ENCODE data around the gene CCDC57. TPM values are rescaled to one million over a fixed set of nuclear protein-coding genes. Genes with fewer than 3 reads are reported as not detected.

CCDC57 gene
- total and polyA plus RNA-seq, 9 of the 15 experiments (the other 6 are each of a cell fraction or from before 2014, with no cell fraction given): 0.83 to 36.2 (median 13.6) TPM

DNA sequence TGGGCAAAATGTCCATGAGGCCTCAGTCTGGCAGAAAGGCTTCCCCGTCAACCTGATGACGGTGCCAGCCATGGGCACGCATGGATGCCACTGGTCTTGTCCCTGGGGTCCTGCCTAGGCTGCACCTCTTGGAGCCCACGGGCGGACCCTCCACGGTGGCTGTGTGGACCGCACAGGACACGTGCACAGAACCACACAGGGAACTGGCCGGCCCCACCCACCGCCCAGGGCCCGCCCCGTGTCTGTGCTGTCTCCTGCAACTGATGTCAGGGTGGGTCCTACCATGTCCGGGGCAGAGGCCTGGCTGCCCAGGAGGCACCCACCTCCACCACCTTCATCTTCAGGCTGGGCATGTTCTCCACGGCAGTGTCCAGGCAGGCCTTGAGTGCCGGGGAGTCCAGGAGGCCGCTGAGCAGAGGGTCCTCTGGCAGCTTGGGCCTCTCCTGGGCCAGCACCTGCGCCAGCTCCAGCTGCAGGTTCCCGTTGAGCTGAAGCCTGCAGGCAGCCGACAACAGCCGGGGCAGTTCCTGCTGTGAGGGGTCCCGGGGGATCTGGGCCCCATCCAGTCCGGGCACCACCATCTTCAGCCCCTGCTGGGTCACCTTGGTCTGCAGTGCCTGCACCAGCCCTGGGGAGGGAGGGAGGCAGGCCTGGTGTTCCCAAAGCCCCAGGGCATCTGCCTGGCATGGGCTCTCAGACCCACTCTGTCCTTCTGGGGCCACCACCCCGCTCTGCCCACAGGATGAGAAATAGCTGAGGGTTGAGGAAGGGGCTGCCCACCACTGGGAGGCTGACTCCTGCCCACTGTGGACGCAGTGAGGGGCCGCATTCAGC is 126.5 kb downstream of the CCDC57 start (continued):
- TF ChIP-seq NELFE (IDR thresholded peaks at IDR 0.05; ENCODE audit: insufficient read depth, insufficient read length): no peak
- TF ChIP-seq, protein P1, sequence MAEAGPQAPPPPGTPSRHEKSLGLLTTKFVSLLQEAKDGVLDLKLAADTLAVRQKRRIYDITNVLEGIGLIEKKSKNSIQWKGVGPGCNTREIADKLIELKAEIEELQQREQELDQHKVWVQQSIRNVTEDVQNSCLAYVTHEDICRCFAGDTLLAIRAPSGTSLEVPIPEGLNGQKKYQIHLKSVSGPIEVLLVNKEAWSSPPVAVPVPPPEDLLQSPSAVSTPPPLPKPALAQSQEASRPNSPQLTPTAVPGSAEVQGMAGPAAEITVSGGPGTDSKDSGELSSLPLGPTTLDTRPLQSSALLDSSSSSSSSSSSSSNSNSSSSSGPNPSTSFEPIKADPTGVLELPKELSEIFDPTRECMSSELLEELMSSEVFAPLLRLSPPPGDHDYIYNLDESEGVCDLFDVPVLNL (CRISPR knock-in tag; IDR thresholded peaks at IDR 0.05; ENCODE audit: low read depth): no peak
- TF ChIP-seq ZFPM2 (CRISPR knock-in tag; IDR thresholded peaks at IDR 0.05): no peak
- TF ChIP-seq EHMT2 (IDR thresholded peaks at IDR 0.05): no peak
- no peak for TF ChIP-seq ZNF644 (tag; IDR thresholded peaks at IDR 0.05; ENCODE audit: low read depth)
- no peak for TF ChIP-seq TSC22D4 (tag; IDR thresholded peaks at IDR 0.05)
- TF ChIP-seq HNRNPLL (IDR thresholded peaks at IDR 0.05; ENCODE audit: low read depth, low read length, poor library complexity, severe bottlenecking): no peak
- TF ChIP-seq SMARCB1 (IDR thresholded peaks at IDR 0.05; ENCODE audit: insufficient read length, low read depth): no peak
- TF ChIP-seq U2AF1 (optimal IDR thresholded peaks at IDR 0.05; ENCODE audit: low read depth, low read length): no peak
- no peak for TF ChIP-seq ZNF511 (CRISPR knock-in tag; IDR thresholded peaks at IDR 0.05)
- TF ChIP-seq, protein P2, sequence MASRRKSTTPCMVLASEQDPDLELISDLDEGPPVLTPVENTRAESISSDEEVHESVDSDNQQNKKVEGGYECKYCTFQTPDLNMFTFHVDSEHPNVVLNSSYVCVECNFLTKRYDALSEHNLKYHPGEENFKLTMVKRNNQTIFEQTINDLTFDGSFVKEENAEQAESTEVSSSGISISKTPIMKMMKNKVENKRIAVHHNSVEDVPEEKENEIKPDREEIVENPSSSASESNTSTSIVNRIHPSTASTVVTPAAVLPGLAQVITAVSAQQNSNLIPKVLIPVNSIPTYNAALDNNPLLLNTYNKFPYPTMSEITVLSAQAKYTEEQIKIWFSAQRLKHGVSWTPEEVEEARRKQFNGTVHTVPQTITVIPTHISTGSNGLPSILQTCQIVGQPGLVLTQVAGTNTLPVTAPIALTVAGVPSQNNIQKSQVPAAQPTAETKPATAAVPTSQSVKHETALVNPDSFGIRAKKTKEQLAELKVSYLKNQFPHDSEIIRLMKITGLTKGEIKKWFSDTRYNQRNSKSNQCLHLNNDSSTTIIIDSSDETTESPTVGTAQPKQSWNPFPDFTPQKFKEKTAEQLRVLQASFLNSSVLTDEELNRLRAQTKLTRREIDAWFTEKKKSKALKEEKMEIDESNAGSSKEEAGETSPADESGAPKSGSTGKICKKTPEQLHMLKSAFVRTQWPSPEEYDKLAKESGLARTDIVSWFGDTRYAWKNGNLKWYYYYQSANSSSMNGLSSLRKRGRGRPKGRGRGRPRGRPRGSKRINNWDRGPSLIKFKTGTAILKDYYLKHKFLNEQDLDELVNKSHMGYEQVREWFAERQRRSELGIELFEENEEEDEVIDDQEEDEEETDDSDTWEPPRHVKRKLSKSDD (conservative IDR thresholded peaks at IDR 0.05; ENCODE audit: low read length): no peak
- TF ChIP-seq ZNF274 (IDR thresholded peaks at IDR 0.05; ENCODE audit: borderline replicate concordance, low read depth, low read length): no peak
- TF ChIP-seq HNRNPL (IDR thresholded peaks at IDR 0.05; ENCODE audit: low read depth, low read length): no peak
- TF ChIP-seq MECOM (CRISPR knock-in tag; IDR thresholded peaks at IDR 0.05): no peak
- TF ChIP-seq KDM5B (IDR thresholded peaks at IDR 0.05; ENCODE audit: insufficient replicate concordance, low read depth, low read length): no peak
- TF ChIP-seq SUPT5H (IDR thresholded peaks at IDR 0.05): peak; percentile 15; the same call in 1 of the 2 replicates
- TF ChIP-seq CEBPZ (IDR thresholded peaks at IDR 0.05; ENCODE audit: borderline replicate concordance, low read depth, low read length): no peak
- no peak for TF ChIP-seq FOXK1 (CRISPR knock-in tag; IDR thresholded peaks at IDR 0.05; ENCODE audit: borderline replicate concordance)
- peak; percentile 72 for TF ChIP-seq RBFOX2 (IDR thresholded peaks at IDR 0.05; ENCODE audit: low read depth, low read length)
- peak; percentile 33; the same call in 1 of the 2 replicates for TF ChIP-seq POLR2AphosphoS5 (IDR thresholded peaks at IDR 0.05; ENCODE audit: control insufficient read depth, insufficient read depth, low read depth, low read length)
